Raji (cell line): ENCODE results near the gene HDAC7.

ENCODE experiments used
- POLR2A ChIP-seq: IDR thresholded peaks from 2 replicates; pipeline ENCODE4 v1.6.1; 2011; ENCODE audit warnings: low read depth, low read length, control low read depth; ENCODE audit not compliant: insufficient read depth

HDAC7 gene

GRCh38 chr12:47775100-47775911 is 44.4 kb downstream of the HDAC7 start:
- TF ChIP-seq POLR2A, result 0 out of 2 replicates have a peak, but pooled peaks have one; percentile 15

GRCh38 chr12:47774663-47775062 is 45.0 kb downstream of the HDAC7 start:
- TF ChIP-seq POLR2A, result no peak

- TF ChIP-seq POLR2A, result no peak
Measured at GRCh38 chr12:47773858-47774580, 45.7 kb downstream of the HDAC7 start.

GRCh38 chr12:47773062-47773857 is 46.4 kb downstream of the HDAC7 start, which contains the start of gene SLC48A1:
SLC48A1 (plus strand) TSS chr12:47773238; CDS start chr12:47773305, 67 bp downstream.
- peak; percentile 72 for TF ChIP-seq POLR2A

GRCh38 chr12:47772738-47773061 is 47.0 kb downstream of the HDAC7 start:
- TF ChIP-seq POLR2A, result no peak

GRCh38 chr12:47772094-47772660 is 47.5 kb downstream of the HDAC7 start:
- TF ChIP-seq POLR2A, result no peak

- no peak for TF ChIP-seq POLR2A
Measured at GRCh38 chr12:47771304-47771703, 48.4 kb downstream of the HDAC7 start.

- TF ChIP-seq POLR2A, result no peak
Measured at GRCh38 chr12:47770086-47770726, 49.5 kb downstream of the HDAC7 start.

GRCh38 chr12:47769234-47770085 is 50.2 kb downstream of the HDAC7 start:
- TF ChIP-seq POLR2A, result no peak

- no peak for TF ChIP-seq POLR2A
Measured at GRCh38 chr12:47768323-47768811, 51.3 kb downstream of the HDAC7 start.

- TF ChIP-seq POLR2A, result no peak
Measured at GRCh38 chr12:47767216-47767724, 52.4 kb downstream of the HDAC7 start.

- TF ChIP-seq POLR2A, result no peak
Measured at GRCh38 chr12:47766502-47767215, 53.0 kb downstream of the HDAC7 start.
